Smooth muscle cell (in vitro differentiated cells): ENCODE data around the gene SRRM5. TPM values are rescaled to one million over a fixed set of nuclear protein-coding genes. Genes with fewer than 3 reads are reported as not detected.
A peak's percentile ranks its signal among the peaks of the same experiment; 100 is the strongest.

Source experiments
- DNase-seq: peaks from one replicate; lab custom pipeline; 2025; ENCODE audit not compliant: unreplicated experiment; lab: John Stamatoyannopoulos, UW
- H2AFZ ChIP-seq: fragments of 200-600 bp; sonication (generic); 2 replicates; pipeline ENCODE4 v1.6.0; 2016; ENCODE audit warnings: antibody characterized with exemption, low read depth, mild to moderate bottlenecking
- H3F3A ChIP-seq: fragments of 200-600 bp; sonication (generic); 2 replicates; pipeline ENCODE4 v1.6.0; 2017; ENCODE audit warnings: antibody characterized with exemption, low read depth
- H3K27ac ChIP-seq: fragments of 200-600 bp; sonication (generic); 2 replicates; pipeline ENCODE4 v1.5.1; 2016; ENCODE audit warnings: low read depth, mild to moderate bottlenecking
- H3K27me3 ChIP-seq: fragments of 200-600 bp; sonication (generic); 2 replicates; pipeline ENCODE4 v1.6.1; 2016; ENCODE audit warnings: low read depth, mild to moderate bottlenecking
- H3K36me3 ChIP-seq: fragments of 200-600 bp; sonication (generic); 2 replicates; pipeline ENCODE4 v1.5.1; 2016; ENCODE audit warnings: low read depth
- H3K4me1 ChIP-seq: fragments of 200-600 bp; sonication (generic); 2 replicates; pipeline ENCODE4 v1.5.1; 2016; ENCODE audit warnings: low read depth
- H3K4me2 ChIP-seq: fragments of 200-600 bp; sonication (generic); 2 replicates; pipeline ENCODE4 v1.6.0; 2016; ENCODE audit warnings: mild to moderate bottlenecking
- H3K4me3 ChIP-seq: fragments of 200-600 bp; sonication (generic); 2 replicates; pipeline ENCODE4 v1.5.1; 2016; ENCODE audit warnings: mild to moderate bottlenecking
- H3K79me2 ChIP-seq: fragments of 200-600 bp; sonication (generic); 2 replicates; pipeline ENCODE4 v1.6.0; 2016; ENCODE audit warnings: low read depth, mild to moderate bottlenecking
- H3K9ac ChIP-seq: fragments of 200-600 bp; sonication (generic); 2 replicates; pipeline ENCODE4 v1.6.0; 2016; ENCODE audit warnings: low read depth
- H3K9me3 ChIP-seq: fragments of 200-600 bp; sonication (generic); replicated peaks from 2 replicates; pipeline ENCODE4 v1.5.1; 2016; ENCODE audit warnings: low read depth
- H4K20me1 ChIP-seq: fragments of 200-600 bp; sonication (generic); 2 replicates; pipeline ENCODE4 v1.6.0; 2016; ENCODE audit warnings: low read depth
- CTCF ChIP-seq: fragments of 200-600 bp; sonication (generic); IDR thresholded peaks from 2 replicates; pipeline ENCODE4 v1.5.1; 2017; ENCODE audit warnings: borderline replicate concordance, mild to moderate bottlenecking, antibody characterized with exemption; ENCODE audit not compliant: insufficient read depth, poor library complexity, severe bottlenecking
- WGBS: methylation state at CpG from one replicate; pipeline ENCODE4 v1.1.7; 2016; ENCODE audit warnings: low lambda C conversion rate; 5-methylcytosine and 5-hydroxymethylcytosine counted together
- polyA plus RNA-seq: library from polyadenylated mRNA; unstranded; fragments of >200 nt; fragmentation: Nextera tagmentation; extraction: Ambion mirVana; gene quantifications from 2 replicates; pipeline ENCODE4 v1.2.1, GENCODE V29; 2016
- total RNA-seq: library from RNA; depleted of rRNA; stranded (reverse); fragments of >200 nt; gene quantifications from 2 replicates; pipeline ENCODE4 v1.2.3, GENCODE V29; 2014

SRRM5 gene
- total and polyA plus RNA-seq, 2 experiments from 2014 or later, result 0.27 TPM; not detected in 1

GRCh38 chr19:43609872-43610271, 2.0 kb upstream of the SRRM5 start:
- Histone ChIP-seq H3K79me2 (peaks cover 9% of the 10 kb centered on the region), H3K4me3 (no peak overlapping the region), H3K9ac (no peak overlapping the region), H3K27me3 (no peaks in the 10 kb centered on the region), H3K36me3 (no peaks in the 10 kb centered on the region), H3K9me3 (no peaks in the 10 kb centered on the region), H3F3A (no peaks in the 10 kb centered on the region), H3K27ac (no peak overlapping the region), H3K4me1 (no peaks in the 10 kb centered on the region), H2AFZ (no peak overlapping the region), H3K4me2 (no peak overlapping the region), H4K20me1 (peaks cover 22% of the 10 kb centered on the region)
- TF ChIP-seq CTCF, result no peak
- DNase-seq, result no peak
- WGBS, result 92% methylated on average over 7 of the region's 7 CpGs

DNA sequence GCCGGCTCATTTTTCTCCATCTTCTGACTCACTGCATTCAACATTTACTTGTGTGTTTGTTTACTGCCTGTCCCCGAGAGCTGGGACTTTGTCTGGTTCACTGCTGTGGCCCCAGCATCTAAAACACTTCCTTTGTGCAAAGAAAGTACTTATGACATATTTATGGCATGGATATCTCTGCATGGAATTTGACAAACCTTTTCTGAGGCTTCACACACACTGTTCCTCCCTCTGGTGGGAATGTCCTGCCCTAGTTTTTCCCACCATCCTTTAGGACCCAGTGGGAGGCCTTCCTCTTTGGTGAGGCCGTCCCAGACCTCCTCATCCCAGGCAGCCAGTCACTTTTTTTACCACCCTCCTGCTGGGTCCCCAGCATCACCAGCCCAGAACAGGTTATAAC, 1.4 kb upstream of the SRRM5 start:
- Histone ChIP-seq H3K36me3 (no peaks in the 10 kb centered on the region), H3K4me3 (no peak overlapping the region), H3K27me3 (no peaks in the 10 kb centered on the region), H3K4me1 (no peaks in the 10 kb centered on the region), H4K20me1 (peaks cover 22% of the 10 kb centered on the region), H3K4me2 (no peak overlapping the region), H3K9ac (no peak overlapping the region), H2AFZ (no peak overlapping the region), H3F3A (no peaks in the 10 kb centered on the region), H3K9me3 (no peaks in the 10 kb centered on the region), H3K27ac (peak overlapping the region; percentile 44), H3K79me2 (peaks cover 14% of the 10 kb centered on the region)
- 50% methylated on average over 3 of the region's 3 CpGs for WGBS
- no peak for DNase-seq
- no peak for TF ChIP-seq CTCF

DNA sequence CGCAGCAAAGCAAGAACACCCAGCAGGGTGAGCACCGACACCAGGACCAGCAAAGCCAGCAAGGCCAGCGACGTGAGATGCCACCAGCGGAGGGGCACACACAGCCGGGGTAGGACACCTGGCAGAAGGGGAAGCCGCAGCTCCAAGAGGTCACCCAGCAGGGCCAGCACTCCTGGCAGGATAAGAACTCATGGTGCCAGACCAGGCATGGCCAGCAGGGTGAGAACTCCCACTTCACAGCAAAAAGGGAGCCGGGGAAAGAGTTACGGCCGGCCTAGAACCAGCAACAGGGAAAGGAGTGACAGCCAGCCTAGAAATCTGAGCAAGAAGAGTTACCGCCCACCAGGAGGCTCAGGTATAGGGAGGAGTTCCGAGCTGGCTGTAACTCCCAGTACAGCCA, 486 bp downstream of the SRRM5 start:
- H2AFZ ChIP-seq, result no peak overlapping the region
- H3K27ac ChIP-seq, result no peak overlapping the region
- TF ChIP-seq CTCF, result no peak
- H3K4me1 ChIP-seq, result no peaks in the 10 kb centered on the region
- no peak for DNase-seq
- H4K20me1 ChIP-seq, result peaks cover 22% of the 10 kb centered on the region
- H3K27me3 ChIP-seq, result no peaks in the 10 kb centered on the region
- no peaks in the 10 kb centered on the region for H3F3A ChIP-seq
- H3K4me3 ChIP-seq, result no peak overlapping the region
- H3K9me3 ChIP-seq, result no peaks in the 10 kb centered on the region
- H3K36me3 ChIP-seq, result no peaks in the 10 kb centered on the region
- H3K79me2 ChIP-seq, result peaks cover 33% of the 10 kb centered on the region
- H3K4me2 ChIP-seq, result no peak overlapping the region
- over 99% methylated on average over 12 of the region's 12 CpGs for WGBS
- H3K9ac ChIP-seq, result no peak overlapping the region

DNA sequence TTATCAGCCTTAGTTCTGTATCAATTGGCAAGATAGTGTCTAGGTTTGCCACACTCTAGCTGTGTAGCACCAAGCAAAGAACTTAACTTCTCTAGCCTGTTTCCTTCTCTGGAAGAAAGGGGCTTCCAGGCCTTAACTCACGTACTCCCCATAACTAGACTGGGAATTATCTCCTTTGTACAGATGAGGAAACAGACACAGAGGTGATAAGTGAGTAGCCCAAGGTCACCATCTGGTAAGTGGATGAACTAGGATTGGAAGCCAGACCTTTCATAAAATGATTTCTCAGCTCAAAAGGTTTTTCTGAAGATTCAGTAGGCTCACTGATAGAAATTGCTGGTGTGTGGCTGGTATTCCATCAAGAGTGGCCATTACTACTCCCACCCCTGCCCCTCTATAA, 4.4 kb downstream of the SRRM5 start:
- no peaks in the 10 kb centered on the region for H3K36me3 ChIP-seq
- H2AFZ ChIP-seq, result no peak overlapping the region
- no peak for DNase-seq
- WGBS, result 86% methylated on average over 1 of the region's 1 CpG
- peaks cover 47% of the 10 kb centered on the region for H3K79me2 ChIP-seq
- H3K4me2 ChIP-seq, result no peak overlapping the region
- peaks cover 10% of the 10 kb centered on the region for H4K20me1 ChIP-seq
- no peak overlapping the region for H3K9ac ChIP-seq
- no peaks in the 10 kb centered on the region for H3K9me3 ChIP-seq
- no peaks in the 10 kb centered on the region for H3K27me3 ChIP-seq
- no peak for TF ChIP-seq CTCF
- no peak overlapping the region for H3K4me3 ChIP-seq
- H3K27ac ChIP-seq, result no peak overlapping the region
- H3F3A ChIP-seq, result no peaks in the 10 kb centered on the region
- H3K4me1 ChIP-seq, result peaks cover 14% of the 10 kb centered on the region
